GM13976 (cell line): Measurements from ENCODE around the gene CERT1.
"Not testable (repeated sequence)": the region's sequence is repeated elsewhere in the genome, so short reads cannot be mapped to it uniquely, and the experiment has no call there.

ENCODE experiments used
- DNase-seq: peaks from one replicate; pipeline ENCODE4 v3.0.0; 2012; ENCODE audit warnings: low spot score
- CTCF ChIP-seq: IDR thresholded peaks from 2 replicates; pipeline ENCODE4 v1.5.1; 2012; ENCODE audit warnings: borderline replicate concordance, mild to moderate bottlenecking; ENCODE audit not compliant: insufficient read depth; ENCODE audit errors: extremely low read depth, missing control alignments, control extremely low read depth
- in situ Hi-C: fragments of 300-500 bp; cut with MboI; formaldehyde crosslinking; loops from one replicate; pipeline ENCODE4 v1.12.0; 2022; ENCODE audit warnings: low sequenced_read_pairs, mixed read lengths, inconsistent platforms; ENCODE audit not compliant: unreplicated experiment

Gene CERT1

GRCh38 chr5:75507841-75508240, 3.6 kb downstream of the CERT1 start:
- in situ Hi-C loops, result no loop called here
- no peak for TF ChIP-seq CTCF
- DNase-seq, result no peak

- in situ Hi-C loops, DNase-seq: not testable (repeated sequence)
These were observed 6.3 kb downstream of the CERT1 start for GRCh38 chr5:75505112-75505511.

GRCh38 chr5:75498875-75499274, 12.6 kb downstream of the CERT1 start:
- in situ Hi-C loops, DNase-seq: not testable (repeated sequence)

GRCh38 chr5:75498208-75498777, 13.1 kb downstream of the CERT1 start:
- DNase-seq, result no peak
- in situ Hi-C loops, result no loop called here
- no peak for TF ChIP-seq CTCF

GRCh38 chr5:75496026-75496425, 15.4 kb downstream of the CERT1 start:
- in situ Hi-C loops, result no loop called here
- no peak for DNase-seq
- no peak for TF ChIP-seq CTCF

- no peak for DNase-seq
- in situ Hi-C loops, result no loop called here
- TF ChIP-seq CTCF, result no peak
These were observed 19.8 kb downstream of the CERT1 start for GRCh38 chr5:75491621-75492020.

GRCh38 chr5:75489847-75490246, 21.6 kb downstream of the CERT1 start:
- in situ Hi-C loops, result not testable (repeated sequence)

DNA sequence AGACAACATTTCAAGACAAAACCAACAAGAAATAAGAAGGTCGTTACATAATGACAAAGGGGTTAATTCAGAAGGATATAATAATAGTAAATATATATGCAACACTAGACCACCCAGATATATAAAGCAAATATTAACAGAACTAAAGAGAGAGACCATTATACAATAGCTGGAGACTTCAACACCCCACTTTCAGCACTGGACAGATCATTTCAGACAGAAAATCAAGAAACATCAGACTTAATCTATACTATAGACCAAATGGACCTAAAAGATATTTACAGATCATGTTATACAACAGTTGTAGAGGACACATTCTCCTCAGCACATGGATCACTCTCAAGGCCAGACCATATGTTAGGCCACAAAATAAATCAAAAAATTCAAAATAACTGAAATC, 26.8 kb downstream of the CERT1 start:
- in situ Hi-C loops, result no loop called here
- DNase-seq, result no peak

More at GRCh38 chr5:75489847-75490246, 21.6 kb downstream of the CERT1 start:
- not testable (repeated sequence) for DNase-seq

More for the DNA sequence above, 26.8 kb downstream of the CERT1 start:
- no peak for TF ChIP-seq CTCF
